ENCODE data around the gene EID2B. TPM values are rescaled to one million over a fixed set of nuclear protein-coding genes. Genes with fewer than 3 reads are reported as not detected.

EID2B gene
- total and polyA plus RNA-seq, 2 of the 13 experiments (the other 11 are each of a cell fraction or from before 2014, with no cell fraction given) = 2.5 to 3.7 TPM

- TF ChIP-seq, protein P1, sequence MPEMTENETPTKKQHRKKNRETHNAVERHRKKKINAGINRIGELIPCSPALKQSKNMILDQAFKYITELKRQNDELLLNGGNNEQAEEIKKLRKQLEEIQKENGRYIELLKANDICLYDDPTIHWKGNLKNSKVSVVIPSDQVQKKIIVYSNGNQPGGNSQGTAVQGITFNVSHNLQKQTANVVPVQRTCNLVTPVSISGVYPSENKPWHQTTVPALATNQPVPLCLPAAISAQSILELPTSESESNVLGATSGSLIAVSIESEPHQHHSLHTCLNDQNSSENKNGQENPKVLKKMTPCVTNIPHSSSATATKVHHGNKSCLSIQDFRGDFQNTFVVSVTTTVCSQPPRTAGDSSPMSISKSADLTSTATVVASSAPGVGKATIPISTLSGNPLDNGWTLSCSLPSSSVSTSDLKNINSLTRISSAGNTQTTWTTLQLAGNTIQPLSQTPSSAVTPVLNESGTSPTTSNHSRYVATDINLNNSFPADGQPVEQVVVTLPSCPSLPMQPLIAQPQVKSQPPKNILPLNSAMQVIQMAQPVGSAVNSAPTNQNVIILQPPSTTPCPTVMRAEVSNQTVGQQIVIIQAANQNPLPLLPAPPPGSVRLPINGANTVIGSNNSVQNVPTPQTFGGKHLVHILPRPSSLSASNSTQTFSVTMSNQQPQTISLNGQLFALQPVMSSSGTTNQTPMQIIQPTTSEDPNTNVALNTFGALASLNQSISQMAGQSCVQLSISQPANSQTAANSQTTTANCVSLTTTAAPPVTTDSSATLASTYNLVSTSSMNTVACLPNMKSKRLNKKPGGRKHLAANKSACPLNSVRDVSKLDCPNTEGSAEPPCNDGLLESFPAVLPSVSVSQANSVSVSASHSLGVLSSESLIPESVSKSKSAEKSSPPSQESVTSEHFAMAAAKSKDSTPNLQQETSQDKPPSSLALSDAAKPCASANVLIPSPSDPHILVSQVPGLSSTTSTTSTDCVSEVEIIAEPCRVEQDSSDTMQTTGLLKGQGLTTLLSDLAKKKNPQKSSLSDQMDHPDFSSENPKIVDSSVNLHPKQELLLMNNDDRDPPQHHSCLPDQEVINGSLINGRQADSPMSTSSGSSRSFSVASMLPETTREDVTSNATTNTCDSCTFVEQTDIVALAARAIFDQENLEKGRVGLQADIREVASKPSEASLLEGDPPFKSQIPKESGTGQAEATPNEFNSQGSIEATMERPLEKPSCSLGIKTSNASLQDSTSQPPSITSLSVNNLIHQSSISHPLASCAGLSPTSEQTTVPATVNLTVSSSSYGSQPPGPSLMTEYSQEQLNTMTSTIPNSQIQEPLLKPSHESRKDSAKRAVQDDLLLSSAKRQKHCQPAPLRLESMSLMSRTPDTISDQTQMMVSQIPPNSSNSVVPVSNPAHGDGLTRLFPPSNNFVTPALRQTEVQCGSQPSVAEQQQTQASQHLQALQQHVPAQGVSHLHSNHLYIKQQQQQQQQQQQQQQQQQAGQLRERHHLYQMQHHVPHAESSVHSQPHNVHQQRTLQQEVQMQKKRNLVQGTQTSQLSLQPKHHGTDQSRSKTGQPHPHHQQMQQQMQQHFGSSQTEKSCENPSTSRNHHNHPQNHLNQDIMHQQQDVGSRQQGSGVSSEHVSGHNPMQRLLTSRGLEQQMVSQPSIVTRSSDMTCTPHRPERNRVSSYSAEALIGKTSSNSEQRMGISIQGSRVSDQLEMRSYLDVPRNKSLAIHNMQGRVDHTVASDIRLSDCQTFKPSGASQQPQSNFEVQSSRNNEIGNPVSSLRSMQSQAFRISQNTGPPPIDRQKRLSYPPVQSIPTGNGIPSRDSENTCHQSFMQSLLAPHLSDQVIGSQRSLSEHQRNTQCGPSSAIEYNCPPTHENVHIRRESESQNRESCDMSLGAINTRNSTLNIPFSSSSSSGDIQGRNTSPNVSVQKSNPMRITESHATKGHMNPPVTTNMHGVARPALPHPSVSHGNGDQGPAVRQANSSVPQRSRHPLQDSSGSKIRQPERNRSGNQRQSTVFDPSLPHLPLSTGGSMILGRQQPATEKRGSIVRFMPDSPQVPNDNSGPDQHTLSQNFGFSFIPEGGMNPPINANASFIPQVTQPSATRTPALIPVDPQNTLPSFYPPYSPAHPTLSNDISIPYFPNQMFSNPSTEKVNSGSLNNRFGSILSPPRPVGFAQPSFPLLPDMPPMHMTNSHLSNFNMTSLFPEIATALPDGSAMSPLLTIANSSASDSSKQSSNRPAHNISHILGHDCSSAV (CRISPR knock-in tag; IDR thresholded peaks at IDR 0.05; ENCODE audit: borderline replicate concordance) = no peak
- TF ChIP-seq ZNF563 (CRISPR knock-in tag; IDR thresholded peaks at IDR 0.05) = peak; percentile 100
- 0 out of 2 replicates have a peak, but pooled peaks have one; percentile 75 for TF ChIP-seq RARG (CRISPR knock-in tag; IDR thresholded peaks at IDR 0.05; ENCODE audit: low read depth)
- peak; percentile 93; the same call in 1 of the 2 replicates for TF ChIP-seq ZNF275 (CRISPR knock-in tag; IDR thresholded peaks at IDR 0.05; ENCODE audit: borderline replicate concordance)
- no peak for TF ChIP-seq NR2F6 (IDR thresholded peaks at IDR 0.05)
- peak; percentile 10; the same call in 1 of the 2 replicates for TF ChIP-seq NR2F6 (CRISPR knock-in tag; IDR thresholded peaks at IDR 0.05)
- TF ChIP-seq, protein P2, sequence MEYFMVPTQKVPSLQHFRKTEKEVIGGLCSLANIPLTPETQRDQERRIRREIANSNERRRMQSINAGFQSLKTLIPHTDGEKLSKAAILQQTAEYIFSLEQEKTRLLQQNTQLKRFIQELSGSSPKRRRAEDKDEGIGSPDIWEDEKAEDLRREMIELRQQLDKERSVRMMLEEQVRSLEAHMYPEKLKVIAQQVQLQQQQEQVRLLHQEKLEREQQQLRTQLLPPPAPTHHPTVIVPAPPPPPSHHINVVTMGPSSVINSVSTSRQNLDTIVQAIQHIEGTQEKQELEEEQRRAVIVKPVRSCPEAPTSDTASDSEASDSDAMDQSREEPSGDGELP (IDR thresholded peaks at IDR 0.05; ENCODE audit: borderline replicate concordance, low read depth) = no peak
- TF ChIP-seq CHD2 (IDR thresholded peaks at IDR 0.05; ENCODE audit: low read depth, low read length) = no peak
- peak; percentile 55; the same call in 1 of the 2 replicates for TF ChIP-seq BRD4 (CRISPR knock-in tag; IDR thresholded peaks at IDR 0.05)
- TF ChIP-seq, protein P3, sequence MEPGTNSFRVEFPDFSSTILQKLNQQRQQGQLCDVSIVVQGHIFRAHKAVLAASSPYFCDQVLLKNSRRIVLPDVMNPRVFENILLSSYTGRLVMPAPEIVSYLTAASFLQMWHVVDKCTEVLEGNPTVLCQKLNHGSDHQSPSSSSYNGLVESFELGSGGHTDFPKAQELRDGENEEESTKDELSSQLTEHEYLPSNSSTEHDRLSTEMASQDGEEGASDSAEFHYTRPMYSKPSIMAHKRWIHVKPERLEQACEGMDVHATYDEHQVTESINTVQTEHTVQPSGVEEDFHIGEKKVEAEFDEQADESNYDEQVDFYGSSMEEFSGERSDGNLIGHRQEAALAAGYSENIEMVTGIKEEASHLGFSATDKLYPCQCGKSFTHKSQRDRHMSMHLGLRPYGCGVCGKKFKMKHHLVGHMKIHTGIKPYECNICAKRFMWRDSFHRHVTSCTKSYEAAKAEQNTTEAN (CRISPR knock-in tag; conservative IDR thresholded peaks at IDR 0.05) = peak; percentile 98
- TF ChIP-seq, protein P4, sequence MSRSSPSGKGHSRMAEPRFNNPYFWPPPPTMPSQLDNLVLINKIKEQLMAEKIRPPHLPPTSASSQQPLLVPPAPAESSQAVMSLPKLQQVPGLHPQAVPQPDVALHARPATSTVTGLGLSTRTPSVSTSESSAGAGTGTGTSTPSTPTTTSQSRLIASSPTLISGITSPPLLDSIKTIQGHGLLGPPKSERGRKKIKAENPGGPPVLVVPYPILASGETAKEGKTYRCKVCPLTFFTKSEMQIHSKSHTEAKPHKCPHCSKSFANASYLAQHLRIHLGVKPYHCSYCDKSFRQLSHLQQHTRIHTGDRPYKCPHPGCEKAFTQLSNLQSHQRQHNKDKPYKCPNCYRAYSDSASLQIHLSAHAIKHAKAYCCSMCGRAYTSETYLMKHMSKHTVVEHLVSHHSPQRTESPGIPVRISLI (CRISPR knock-in tag; IDR thresholded peaks at IDR 0.05; ENCODE audit: borderline replicate concordance) = peak; percentile 59
- no peak for TF ChIP-seq FOXJ3 (CRISPR knock-in tag; IDR thresholded peaks at IDR 0.05; ENCODE audit: borderline replicate concordance)
- no peak; the same call in 1 of the 2 replicates for TF ChIP-seq XBP1 (CRISPR knock-in tag; IDR thresholded peaks at IDR 0.05)
- peak; percentile 77 for TF ChIP-seq ARNTL (CRISPR knock-in tag; IDR thresholded peaks at IDR 0.05)
- TF ChIP-seq HNF4A (CRISPR knock-in tag; IDR thresholded peaks at IDR 0.05) = no peak
- no peak for TF ChIP-seq SRSF9 (IDR thresholded peaks at IDR 0.05; ENCODE audit: borderline replicate concordance, insufficient read depth, low read depth, low read length, poor library complexity, severe bottlenecking)
These were observed 29.8 kb downstream of the EID2B start (continued) for GRCh38 chr19:39502640-39503417.

Data from HepG2 (cell line).